Mammary microvascular endothelial cell (primary cell): ENCODE data around the gene ZKSCAN3. TPM values are rescaled to one million over a fixed set of nuclear protein-coding genes. Genes with fewer than 3 reads are reported as not detected.

Experiments used
- total RNA-seq: library from RNA; depleted of rRNA; stranded (reverse); fragments of >200 nt; gene quantifications from 2 replicates; pipeline ENCODE4 v1.2.3, GENCODE V29; 2015

The ZKSCAN3 gene
- total RNA-seq: 2.6 and 3.1 TPM in 2 replicates

GRCh38 chr6:28349892-28350737 is at the start of gene ZKSCAN3:
Gene ZKSCAN3 (plus strand): TSS chr6:28349947. CDS start chr6:28359587, 9,640 bp downstream.

GRCh38 chr6:28335564-28336283 is 14.0 kb upstream of the ZKSCAN3 start, which contains the start of gene ZSCAN31:
Gene ZSCAN31 (minus strand): TSS chr6:28336148. CDS start chr6:28329683, 6,465 bp downstream.

GRCh38 chr6:28399350-28400121 is 49.8 kb downstream of the ZKSCAN3 start, which contains the start of gene ZSCAN12:
Gene ZSCAN12 (minus strand): TSS chr6:28399747. CDS start chr6:28398405, 1,342 bp downstream.

Other genes with a start within 250 kb of the ZKSCAN3 start
- gene ZSCAN16, start 225.3 kb upstream of the ZKSCAN3 start, total RNA-seq: 2.9 and 3.4 TPM in 2 replicates
- gene ZKSCAN8, start 208.1 kb upstream of the ZKSCAN3 start, total RNA-seq: 5.5 and 7.0 TPM in 2 replicates
- gene ZSCAN9, start 124.7 kb upstream of the ZKSCAN3 start, total RNA-seq: 7.2 and 8.0 TPM in 2 replicates
- 2.1 TPM in 2 replicates for gene ZKSCAN4, start 97.7 kb upstream of the ZKSCAN3 start, total RNA-seq
- 0.53 and 1.3 TPM in 2 replicates for gene NKAPL, start 90.7 kb upstream of the ZKSCAN3 start, total RNA-seq
- gene ZSCAN26, start 82.8 kb upstream of the ZKSCAN3 start, total RNA-seq: 7.6 and 18.6 TPM in 2 replicates
- gene PGBD1, start 68.4 kb upstream of the ZKSCAN3 start, total RNA-seq: 6.7 and 8.0 TPM in 2 replicates
- 9.1 and 9.3 TPM in 2 replicates for gene ZSCAN31, start 13.8 kb upstream of the ZKSCAN3 start, total RNA-seq
- gene ZSCAN12, start 49.8 kb downstream of the ZKSCAN3 start, total RNA-seq: 2.1 and 2.5 TPM in 2 replicates
- gene ZSCAN23, start 93.5 kb downstream of the ZKSCAN3 start, total RNA-seq: 0.10 TPM in 1 of 2 replicates, not detected in the other
- not detected in 2 replicates for gene GPX6, start 165.8 kb downstream of the ZKSCAN3 start, total RNA-seq
- not detected in 2 replicates for gene GPX5, start 175.9 kb downstream of the ZKSCAN3 start, total RNA-seq